Fibroblast of skin of back (primary cell): ENCODE data around the gene CAPN9.
"Not testable (repeated sequence)": the region's sequence is repeated elsewhere in the genome, so short reads cannot be mapped to it uniquely, and the experiment has no call there.

Experiments used
- DNase-seq: peaks from one replicate; pipeline ENCODE4 v3.0.0-alpha.2; 2013

CAPN9 gene

DNA sequence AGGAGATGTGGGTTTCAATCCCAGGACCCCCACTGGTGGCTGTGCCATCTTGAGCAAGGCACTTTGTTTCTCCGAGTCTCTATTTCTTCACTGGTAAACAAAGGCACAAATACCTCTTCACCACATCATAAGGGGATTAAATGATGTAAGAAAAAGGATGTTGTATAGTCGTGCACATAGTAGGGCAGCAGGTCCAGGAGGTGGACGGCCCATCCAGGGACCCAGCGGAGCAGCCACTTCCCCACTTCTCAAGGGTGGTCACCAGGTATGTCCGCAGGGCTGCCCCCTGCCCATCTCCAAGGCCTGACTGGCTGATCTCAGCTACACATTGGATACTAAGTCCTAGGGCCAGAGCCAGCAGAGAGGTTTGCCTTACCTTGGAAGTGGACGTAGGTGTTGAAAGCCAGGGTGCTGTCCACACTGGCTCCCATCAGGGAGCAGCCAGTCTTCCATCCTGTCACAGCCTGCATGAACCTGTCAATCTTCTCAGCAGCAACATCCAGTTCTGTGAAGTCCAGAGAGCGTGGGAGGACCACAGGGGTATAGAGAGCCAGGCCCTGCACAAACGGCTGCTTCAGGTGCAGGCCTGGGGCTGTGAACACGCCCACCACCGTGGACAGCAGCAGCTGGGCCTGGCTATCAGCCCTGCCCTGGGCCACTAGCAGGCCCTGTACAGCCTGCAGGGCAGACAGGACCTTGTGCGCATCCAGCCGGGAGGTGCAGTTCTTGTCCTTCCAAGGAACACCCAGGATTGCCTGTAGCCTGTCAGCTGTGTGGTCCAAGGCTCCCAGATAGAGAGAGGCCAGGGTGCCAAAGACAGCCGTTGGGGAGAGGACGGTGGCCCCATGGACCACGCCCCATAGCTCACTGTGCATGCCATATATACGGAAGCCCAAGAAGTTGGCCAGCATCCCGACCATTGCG, 37.3 kb upstream of the CAPN9 start:
- DNase-seq: no peak

DNA sequence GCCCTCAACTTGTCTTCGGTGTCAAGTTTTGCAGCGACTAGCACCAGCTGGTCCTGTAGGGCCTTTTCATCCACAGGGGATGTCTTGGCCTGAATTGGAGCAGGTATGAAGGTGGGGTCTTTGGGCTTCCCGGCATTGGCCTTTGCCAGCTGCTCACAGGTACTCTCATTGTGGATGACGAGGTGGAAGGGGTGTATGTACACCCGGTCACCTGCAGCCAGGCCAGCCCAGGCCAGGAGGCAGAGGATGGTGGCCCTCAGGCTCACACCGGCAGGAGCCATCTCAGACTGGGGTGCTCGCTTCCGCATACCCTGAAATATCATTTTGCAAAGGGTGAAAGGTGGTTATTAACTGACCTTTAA, 36.7 kb upstream of the CAPN9 start:
- DNase-seq: no peak

- DNase-seq: no peak
These were observed 35.9 kb upstream of the CAPN9 start for GRCh38 chr1:230711245-230711644.

DNA sequence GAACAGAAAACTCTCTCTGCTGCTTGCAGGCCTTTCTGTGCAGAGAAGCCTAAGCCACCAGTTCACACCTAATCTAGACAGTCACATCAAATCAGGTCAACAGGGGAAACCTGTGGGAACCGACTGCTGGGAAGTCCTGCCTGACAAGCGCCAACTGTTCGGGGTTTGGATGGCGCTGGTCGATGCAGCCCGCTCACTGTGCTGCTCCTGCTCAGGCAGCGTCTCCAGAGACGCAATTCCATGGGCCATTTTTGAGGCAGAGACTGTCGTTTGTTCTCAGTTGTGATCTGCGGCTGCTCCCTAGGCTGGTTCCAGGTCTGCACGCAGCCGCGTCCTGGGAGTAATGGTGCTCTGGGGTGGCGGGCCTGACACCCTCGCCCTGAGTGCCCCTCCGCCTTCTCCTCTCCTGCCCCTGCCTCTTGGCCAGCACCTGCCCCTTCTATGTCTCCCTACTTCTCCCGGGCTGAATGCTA, 34.7 kb upstream of the CAPN9 start:
- DNase-seq: no peak

DNA sequence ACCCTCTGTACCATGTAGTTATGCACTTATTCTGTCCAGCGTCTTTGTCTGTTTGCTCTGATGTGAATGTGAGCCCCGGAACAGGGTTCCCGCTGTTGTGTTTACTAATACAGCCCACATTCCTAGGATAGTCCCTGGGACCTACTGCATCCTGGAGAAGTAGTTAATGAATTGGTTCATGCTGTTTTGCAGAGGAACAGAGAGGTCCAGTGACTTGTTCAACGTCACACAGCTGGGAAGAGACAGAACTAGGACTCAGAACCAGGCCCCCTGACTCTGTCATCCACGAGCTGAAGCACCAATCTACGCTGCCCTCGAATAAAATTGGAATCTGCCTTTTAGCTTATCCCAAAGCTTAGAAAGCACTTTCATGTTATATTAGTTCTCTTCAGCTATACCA, 34.0 kb upstream of the CAPN9 start:
- no peak for DNase-seq

GRCh38 chr1:230713547-230713914, 33.7 kb upstream of the CAPN9 start:
- no peak for DNase-seq

GRCh38 chr1:230713915-230714764, 33.0 kb upstream of the CAPN9 start, which contains the start of gene AGT:
AGT (minus strand) TSS chr1:230714122; CDS start chr1:230710823, 3,299 bp downstream.
- peak; percentile 73 for DNase-seq

GRCh38 chr1:230715510-230715909, 31.7 kb upstream of the CAPN9 start:
- no peak for DNase-seq

- DNase-seq: not testable (repeated sequence)
These were observed 30.7 kb upstream of the CAPN9 start for GRCh38 chr1:230716453-230716852.

- no peak for DNase-seq
These were observed 29.9 kb upstream of the CAPN9 start for GRCh38 chr1:230717251-230717650.

GRCh38 chr1:230721849-230722522, 25.2 kb upstream of the CAPN9 start:
- not testable (repeated sequence) for DNase-seq

DNA sequence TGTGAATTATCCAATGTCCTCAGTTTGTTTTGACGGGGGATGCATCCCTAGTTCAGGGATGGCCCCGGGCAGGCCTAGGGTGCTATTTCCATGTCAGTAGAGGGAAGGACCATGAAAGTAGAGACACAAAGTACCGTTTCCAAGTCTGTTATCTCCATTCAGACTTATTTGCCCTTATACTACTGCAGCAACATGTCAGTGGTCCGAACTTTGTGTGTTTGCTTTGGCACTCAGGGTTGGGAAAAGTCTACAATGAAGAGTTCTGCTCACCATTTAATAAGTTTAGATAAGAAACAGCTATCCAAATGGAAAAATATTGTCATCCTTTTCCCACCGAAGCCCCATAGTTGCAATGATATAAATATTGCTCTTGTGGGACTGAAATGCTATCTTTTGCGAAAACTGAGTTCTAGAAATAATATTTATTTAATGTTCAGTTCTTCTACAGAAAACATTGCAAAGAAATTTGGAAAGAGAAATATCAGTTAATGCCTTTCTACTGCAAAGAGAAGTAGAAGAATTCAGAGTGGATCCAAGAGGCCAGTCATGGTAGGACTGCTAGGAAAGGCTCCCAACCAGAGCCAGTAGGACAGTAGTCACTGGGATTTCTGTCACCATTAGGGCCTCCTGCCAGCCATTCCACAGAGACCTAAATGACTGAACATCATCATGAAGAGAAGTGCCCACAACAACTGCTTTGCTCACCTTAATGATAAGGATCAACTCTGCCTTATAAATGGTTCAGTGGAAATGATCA, 21.8 kb upstream of the CAPN9 start:
- no peak for DNase-seq

DNA sequence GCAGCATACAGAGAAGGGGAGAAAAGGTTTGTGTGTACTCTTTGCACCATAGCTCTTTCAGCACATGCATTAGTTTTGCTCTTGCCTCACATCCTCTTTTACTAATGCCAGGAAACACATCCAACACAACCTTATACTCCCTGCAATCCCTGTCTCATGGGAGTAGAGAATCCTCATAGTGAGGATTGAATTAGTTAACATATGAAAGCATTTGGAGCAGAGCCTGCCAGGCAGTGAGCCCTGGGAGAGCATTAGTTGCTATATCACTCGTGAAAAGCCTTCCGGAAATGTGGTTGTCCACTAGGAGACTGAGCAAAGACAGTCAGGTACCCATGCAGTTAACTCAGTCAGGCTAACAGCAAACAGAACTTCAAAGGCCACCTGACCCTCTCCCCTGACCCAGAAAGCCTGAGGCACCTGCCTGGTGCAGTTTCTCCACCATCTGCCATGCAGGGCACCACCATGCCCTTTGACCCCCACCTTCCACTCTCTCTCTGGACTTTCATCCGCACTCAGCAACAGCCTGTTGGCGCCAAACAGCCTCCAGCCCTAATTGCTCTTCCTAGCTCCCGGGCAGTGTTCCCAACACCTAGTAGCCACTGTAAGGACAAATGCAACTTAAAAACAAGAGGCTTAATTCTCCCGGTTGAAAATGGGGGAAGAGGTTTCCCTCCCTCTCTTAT, 18.3 kb upstream of the CAPN9 start:
- DNase-seq: no peak

- DNase-seq: no peak
These were observed 16.2 kb upstream of the CAPN9 start for GRCh38 chr1:230730977-230731376.

DNA sequence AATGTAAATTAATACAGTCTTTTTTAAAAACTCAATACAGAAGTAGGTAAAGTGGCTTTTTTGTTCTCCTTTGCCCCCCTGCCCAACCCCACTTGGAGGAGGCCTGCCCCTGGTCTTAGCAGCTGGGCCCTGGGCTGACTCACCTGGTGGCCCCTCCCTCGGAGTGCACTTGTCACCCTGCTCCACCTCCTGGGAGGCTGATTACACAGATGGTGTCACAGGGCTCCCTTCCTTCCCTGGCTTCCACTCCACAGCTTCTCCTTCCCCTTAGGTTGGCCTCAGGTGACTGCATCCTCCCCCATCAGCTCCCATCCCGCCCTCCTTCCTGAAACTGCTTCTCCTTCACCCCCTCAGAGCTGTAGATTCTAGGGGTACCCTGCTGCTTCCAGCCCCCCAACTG, 11.7 kb upstream of the CAPN9 start:
- no peak for DNase-seq

GRCh38 chr1:230737622-230738262, 9.4 kb upstream of the CAPN9 start:
- DNase-seq: no peak

- no peak for DNase-seq
These were observed 7.5 kb upstream of the CAPN9 start for GRCh38 chr1:230739564-230740290.

GRCh38 chr1:230743899-230744298, 3.3 kb upstream of the CAPN9 start:
- DNase-seq: no peak

GRCh38 chr1:230744382-230744781, 2.8 kb upstream of the CAPN9 start:
- DNase-seq: peak; percentile 52

- DNase-seq: no peak
These were observed 2.1 kb upstream of the CAPN9 start for GRCh38 chr1:230745071-230745470.
